Measurements from ENCODE around the gene CYB5A.

The CYB5A gene

DNA sequence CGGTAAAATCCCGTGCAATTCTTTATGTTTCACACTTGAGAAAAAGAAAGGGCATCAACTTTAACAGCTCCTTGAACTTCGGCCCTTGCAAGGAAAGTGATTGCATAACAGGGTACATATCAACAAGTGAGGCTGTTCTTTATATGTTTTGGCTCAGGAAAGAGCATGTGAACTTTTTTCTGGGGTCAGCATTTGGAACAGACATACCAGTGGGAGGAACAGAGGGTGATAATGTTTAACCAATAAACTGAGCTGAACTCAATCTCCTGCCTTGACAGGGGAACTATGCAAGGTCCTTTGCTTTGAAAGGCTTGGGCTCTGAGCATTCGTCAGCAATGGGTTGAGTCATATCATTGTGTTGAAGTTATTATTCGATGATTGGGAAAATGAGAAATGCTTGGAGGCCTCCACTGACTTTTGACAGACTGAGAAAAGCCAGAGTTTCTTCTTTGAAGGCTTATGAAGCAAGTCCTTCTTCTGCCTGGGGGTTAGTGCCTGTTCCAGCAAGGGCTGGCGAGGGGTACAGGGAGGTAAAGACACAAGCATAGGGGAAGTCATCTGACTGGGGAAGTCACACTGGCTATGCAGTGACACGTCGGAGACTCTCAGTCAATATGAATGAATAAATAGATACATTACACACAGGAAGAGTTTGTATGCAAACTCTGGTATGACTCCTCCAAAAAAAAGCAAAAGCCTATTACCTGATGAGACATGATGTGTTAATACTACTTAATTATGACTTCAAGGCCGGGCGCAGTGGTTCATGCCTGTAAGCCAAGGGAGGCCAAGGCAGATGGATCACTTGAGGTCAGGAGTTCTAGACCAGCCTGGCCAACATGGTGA is 57.2 kb downstream of the CYB5A start:
- Histone ChIP-seq H3K27ac (ENCODE audit: low read length) (no peak overlapping the region), H3K9ac (ENCODE audit: low read length) (no peak overlapping the region), H2AFZ (ENCODE audit: low read depth, low read length) (0 out of 2 replicates have a peak overlapping the region, but pooled peaks have one; percentile 17), H3K4me2 (ENCODE audit: low read length) (no peak overlapping the region), H3K9me3 (ENCODE audit: insufficient read depth, low read length) (no peaks in the 10 kb centered on the region), H3K27me3 (ENCODE audit: low read depth, low read length) (peaks cover 27% of the 10 kb centered on the region), H3K4me3 (ENCODE audit: low read length) (no peak overlapping the region), H3K36me3 (replicated peaks; ENCODE audit: low read depth, low read length) (no peaks in the 10 kb centered on the region), H3K4me1 (ENCODE audit: low read length) (no peaks in the 10 kb centered on the region), H4K20me1 (ENCODE audit: insufficient read depth, low read length) (no peaks in the 10 kb centered on the region), H3K79me2 (ENCODE audit: low read length) (no peaks in the 10 kb centered on the region)
- TF ChIP-seq EZH2phosphoT487 (IDR thresholded peaks at IDR 0.05; ENCODE audit: low read depth) (no peak), CTCF (IDR thresholded peaks at IDR 0.05; ENCODE audit: low read depth, low read length) (no peak)

DNA sequence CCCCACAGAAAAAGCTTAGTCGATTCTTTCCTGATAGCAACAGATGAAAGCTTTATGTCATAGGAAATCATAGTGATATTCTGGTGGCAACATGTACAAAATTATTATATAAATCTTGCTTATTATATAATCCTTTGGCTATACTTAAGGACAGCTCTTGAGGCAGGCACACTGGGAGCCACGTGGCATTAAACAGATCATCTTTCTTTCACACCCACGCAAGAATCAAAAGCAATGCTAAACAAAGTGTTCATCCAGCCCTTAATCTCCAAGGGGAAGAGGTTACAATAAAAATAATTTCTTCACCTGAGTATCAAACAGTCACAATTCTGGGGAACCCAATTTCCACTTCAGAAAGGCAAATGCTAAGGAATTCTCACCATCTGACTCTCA is 57.8 kb downstream of the CYB5A start:
- TF ChIP-seq EZH2phosphoT487 (IDR thresholded peaks at IDR 0.05; ENCODE audit: low read depth) (no peak), CTCF (IDR thresholded peaks at IDR 0.05; ENCODE audit: low read depth, low read length) (no peak)
- H3K9ac ChIP-seq (ENCODE audit: low read length), result no peak overlapping the region
- no peak overlapping the region for H3K27ac ChIP-seq (ENCODE audit: low read length)
- H3K79me2 ChIP-seq (ENCODE audit: low read length), result no peaks in the 10 kb centered on the region
- no peak overlapping the region for H2AFZ ChIP-seq (ENCODE audit: low read depth, low read length)
- no peak overlapping the region for H3K4me2 ChIP-seq (ENCODE audit: low read length)
- no peaks in the 10 kb centered on the region for H3K4me1 ChIP-seq (ENCODE audit: low read length)
- H4K20me1 ChIP-seq (ENCODE audit: insufficient read depth, low read length), result no peaks in the 10 kb centered on the region
- H3K9me3 ChIP-seq (ENCODE audit: insufficient read depth, low read length), result no peaks in the 10 kb centered on the region
- no peak overlapping the region for H3K4me3 ChIP-seq (ENCODE audit: low read length)
- H3K27me3 ChIP-seq (ENCODE audit: low read depth, low read length), result peaks cover 24% of the 10 kb centered on the region
- no peaks in the 10 kb centered on the region for H3K36me3 ChIP-seq (replicated peaks; ENCODE audit: low read depth, low read length)

GRCh38 chr18:74230922-74231714 is 60.6 kb downstream of the CYB5A start:
- no peaks in the 10 kb centered on the region for H3K79me2 ChIP-seq (ENCODE audit: low read length)
- no peak overlapping the region for H3K27ac ChIP-seq (ENCODE audit: low read length)
- no peaks in the 10 kb centered on the region for H4K20me1 ChIP-seq (ENCODE audit: insufficient read depth, low read length)
- no peaks in the 10 kb centered on the region for H3K4me1 ChIP-seq (ENCODE audit: low read length)
- H3K4me3 ChIP-seq (ENCODE audit: low read length), result no peak overlapping the region
- H2AFZ ChIP-seq (ENCODE audit: low read depth, low read length), result no peak overlapping the region
- no peak overlapping the region for H3K9ac ChIP-seq (ENCODE audit: low read length)
- no peak overlapping the region for H3K4me2 ChIP-seq (ENCODE audit: low read length)
- no peaks in the 10 kb centered on the region for H3K36me3 ChIP-seq (replicated peaks; ENCODE audit: low read depth, low read length)
- no peak for TF ChIP-seq CTCF (IDR thresholded peaks at IDR 0.05; ENCODE audit: low read depth, low read length)
- no peak for TF ChIP-seq EZH2phosphoT487 (IDR thresholded peaks at IDR 0.05; ENCODE audit: low read depth)
- no peaks in the 10 kb centered on the region for H3K9me3 ChIP-seq (ENCODE audit: insufficient read depth, low read length)
- H3K27me3 ChIP-seq (ENCODE audit: low read depth, low read length), result peaks cover under 1% of the 10 kb centered on the region; the same call in 1 of the 2 replicates

- Histone ChIP-seq H3K4me3 (ENCODE audit: low read length) (no peak overlapping the region), H2AFZ (ENCODE audit: low read depth, low read length) (no peak overlapping the region), H3K4me1 (ENCODE audit: low read length) (no peaks in the 10 kb centered on the region), H3K36me3 (replicated peaks; ENCODE audit: low read depth, low read length) (no peaks in the 10 kb centered on the region), H3K4me2 (ENCODE audit: low read length) (no peak overlapping the region), H3K27me3 (ENCODE audit: low read depth, low read length) (no peaks in the 10 kb centered on the region), H3K27ac (ENCODE audit: low read length) (no peak overlapping the region), H3K79me2 (ENCODE audit: low read length) (no peaks in the 10 kb centered on the region), H4K20me1 (ENCODE audit: insufficient read depth, low read length) (no peaks in the 10 kb centered on the region), H3K9me3 (ENCODE audit: insufficient read depth, low read length) (no peaks in the 10 kb centered on the region), H3K9ac (ENCODE audit: low read length) (no peak overlapping the region)
- TF ChIP-seq CTCF (IDR thresholded peaks at IDR 0.05; ENCODE audit: low read depth, low read length), result no peak
- TF ChIP-seq EZH2phosphoT487 (IDR thresholded peaks at IDR 0.05; ENCODE audit: low read depth), result no peak
Measured at GRCh38 chr18:74229891-74230290, 61.9 kb downstream of the CYB5A start.

All from OCI-LY3 (cell line).